ENCODE data around the gene ZNF232.
"Not testable (repeated sequence)": the region's sequence is repeated elsewhere in the genome, so short reads cannot be mapped to it uniquely, and the experiment has no call there.

ZNF232 gene

DNA sequence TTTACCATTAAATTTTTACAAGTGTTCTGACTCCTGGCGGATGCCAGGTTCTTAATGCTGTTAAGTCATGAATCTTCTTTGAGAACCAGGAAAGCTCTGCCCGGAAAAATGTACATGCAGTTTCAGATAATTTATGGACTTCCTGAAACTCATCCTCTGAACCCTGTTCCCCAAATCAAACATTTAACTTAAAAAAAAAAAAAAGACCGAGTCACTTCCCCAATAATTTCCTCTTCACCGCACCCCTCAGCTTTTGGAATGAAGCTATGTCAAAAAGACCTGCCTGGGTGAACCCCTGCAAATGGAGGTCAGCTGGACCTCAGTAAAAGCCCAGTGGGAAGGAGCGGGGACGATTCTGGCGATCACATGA is 15.0 kb downstream of the ZNF232 start:
- peak in 3 of 4 experiments; percentile 11 to 51 (median 37) for DNase-seq

DNA sequence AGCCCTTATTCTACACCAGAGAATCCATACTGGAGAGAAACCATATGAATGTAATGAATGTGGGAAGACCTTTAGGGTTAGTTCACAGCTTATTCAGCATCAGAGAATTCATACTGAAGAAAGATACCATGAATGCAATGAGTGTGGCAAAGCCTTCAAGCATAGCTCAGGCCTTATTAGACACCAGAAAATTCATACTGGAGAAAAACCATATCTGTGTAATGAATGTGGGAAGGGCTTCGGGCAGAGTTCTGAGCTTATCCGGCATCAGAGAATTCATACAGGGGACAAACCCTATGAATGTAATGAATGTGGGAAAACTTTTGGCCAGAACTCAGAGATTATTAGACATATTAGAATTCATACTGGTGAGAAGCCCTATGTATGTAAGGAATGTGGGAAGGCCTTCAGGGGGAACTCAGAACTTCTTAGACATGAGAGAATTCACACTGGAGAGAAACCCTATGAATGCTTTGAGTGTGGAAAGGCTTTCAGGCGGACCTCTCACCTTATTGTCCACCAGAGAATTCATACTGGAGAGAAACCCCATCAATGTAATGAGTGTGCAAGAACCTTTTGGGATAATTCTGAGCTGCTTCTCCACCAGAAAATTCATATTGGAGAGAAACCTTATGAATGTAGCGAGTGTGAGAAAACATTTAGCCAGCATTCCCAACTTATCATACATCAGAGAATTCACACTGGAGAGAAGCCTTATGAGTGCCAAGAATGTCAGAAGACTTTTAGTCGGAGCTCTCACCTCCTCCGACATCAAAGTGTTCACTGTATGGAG is 19.3 kb downstream of the ZNF232 start:
- no peak for DNase-seq

DNA sequence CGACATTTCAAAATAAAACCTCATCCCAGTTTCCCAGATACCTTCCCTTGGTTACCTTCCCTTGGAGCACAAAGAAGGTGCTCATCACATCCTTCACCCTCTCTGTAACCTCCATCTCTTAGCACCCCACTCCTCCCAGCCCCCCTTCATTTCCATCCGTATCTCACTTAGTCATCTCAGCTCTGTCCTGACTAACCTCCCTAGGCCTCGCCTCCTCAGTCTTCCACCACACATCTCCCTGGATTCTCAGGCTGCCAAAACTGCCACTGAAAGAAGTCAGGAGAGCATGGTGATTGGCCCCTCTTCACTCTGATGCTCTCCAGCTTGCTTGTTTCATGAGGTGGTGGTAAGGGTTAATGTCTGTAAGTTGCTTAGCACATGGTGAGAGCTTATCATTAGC is 31.1 kb downstream of the ZNF232 start:
- DNase-seq: no peak

DNA sequence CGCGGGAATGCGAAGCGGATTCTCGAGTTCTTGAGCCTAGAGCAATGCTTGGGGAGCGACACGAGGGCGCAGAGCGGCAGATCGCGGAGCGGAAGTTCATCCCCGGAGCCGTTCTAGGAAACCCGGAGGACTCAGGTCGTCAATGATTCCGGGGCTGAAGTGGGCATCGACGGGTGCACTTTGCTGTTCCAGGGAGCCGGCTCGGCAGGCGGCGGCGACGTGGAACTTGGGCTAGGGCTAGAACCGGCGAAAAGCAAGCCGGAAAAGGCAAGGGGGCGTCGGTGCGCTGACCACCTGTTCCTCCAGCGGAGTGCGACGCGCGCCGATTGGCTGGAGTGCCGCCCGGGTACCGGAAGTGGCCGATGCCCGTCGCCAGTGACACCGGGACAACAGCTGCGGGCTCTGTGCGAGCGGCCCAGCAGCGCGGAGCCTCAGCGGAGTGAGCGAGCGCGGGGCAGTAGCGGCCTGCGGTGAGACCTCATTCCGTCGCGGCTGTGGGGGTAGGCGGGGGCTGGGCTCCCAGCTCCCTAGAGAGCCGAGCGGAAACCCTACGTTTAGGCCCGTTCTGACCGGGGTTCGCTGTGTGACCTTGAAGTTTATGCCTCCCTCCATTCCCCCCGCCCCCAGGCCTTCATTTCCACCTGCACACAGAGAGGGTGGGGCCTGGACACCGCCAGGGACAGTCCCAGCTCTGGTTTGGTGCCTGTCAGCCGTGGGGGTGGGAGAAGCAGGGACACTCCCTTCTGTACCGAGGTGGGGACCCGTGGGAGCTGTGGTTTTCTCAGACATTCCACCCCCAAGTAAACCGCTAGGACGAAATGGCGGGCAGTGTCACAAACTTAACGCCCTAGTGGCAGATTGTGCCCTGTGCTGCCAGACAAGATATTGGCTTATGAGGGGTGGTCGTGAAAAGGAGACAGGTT is 33.3 kb downstream of the ZNF232 start, which contains the start of gene ZFP3:
Gene ZFP3 (plus strand): TSS at position 362 of the 923 bp plus-strand sequence. CDS start 13,038 bp downstream, outside the sequence.
- DNase-seq: peak; percentile 80 to 92 (median 87)

DNA sequence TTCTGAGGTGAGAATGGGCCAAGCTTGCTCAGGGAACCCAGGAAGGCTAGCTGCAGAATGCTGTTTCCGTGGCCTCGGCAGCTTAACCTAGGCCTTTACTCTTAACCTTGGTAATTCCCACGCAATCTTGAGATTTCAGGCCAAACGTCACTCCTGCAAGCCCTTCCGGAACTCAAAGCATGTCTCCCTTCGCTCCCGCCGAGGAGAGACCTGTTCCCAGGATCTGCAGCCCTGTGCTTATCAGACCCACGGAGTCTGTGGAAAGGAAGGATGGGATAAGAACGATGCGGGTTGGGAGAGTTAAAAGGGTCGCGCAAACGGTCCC is 33.9 kb downstream of the ZNF232 start:
- no peak for DNase-seq

DNA sequence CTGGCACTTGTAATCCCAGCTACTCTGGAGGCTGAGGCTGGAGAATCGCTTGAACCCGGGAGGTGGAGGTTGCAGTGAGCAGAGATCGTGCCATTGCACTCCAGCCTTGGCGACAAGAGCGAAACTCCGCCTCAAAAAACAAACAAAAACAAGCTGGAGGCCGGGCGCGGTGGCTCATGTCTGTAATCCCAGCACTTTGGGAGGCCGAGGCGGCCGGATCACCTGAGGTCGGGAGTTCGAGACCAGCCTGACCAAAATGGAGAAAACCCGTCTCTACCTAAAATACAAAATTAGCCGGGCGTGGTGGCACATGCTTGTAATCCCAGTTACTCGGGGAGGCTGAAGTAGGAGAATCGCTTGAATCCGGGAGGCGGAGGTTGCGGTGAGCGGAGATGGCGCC is 34.4 kb downstream of the ZNF232 start:
- not testable (repeated sequence) for DNase-seq

DNA sequence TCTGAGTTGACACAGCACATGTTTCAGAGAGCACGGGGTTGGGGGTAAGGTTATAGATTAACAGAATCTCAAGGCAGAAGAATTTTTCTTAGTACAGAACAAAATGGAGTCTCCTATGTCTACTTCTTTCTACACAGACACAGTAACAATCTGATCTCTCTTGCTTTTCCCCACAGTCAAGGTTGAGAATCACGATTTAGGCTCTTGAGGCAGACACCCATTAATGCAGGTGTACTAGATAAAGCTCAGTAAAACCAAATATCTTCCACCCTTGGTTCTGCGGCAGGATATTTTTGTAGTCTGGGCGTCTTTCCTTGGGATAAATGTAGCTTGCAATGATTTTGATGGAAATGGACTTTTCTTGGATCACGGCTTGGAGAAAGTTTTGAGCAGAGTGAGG is 36.2 kb downstream of the ZNF232 start:
- not testable (repeated sequence) for DNase-seq

DNA sequence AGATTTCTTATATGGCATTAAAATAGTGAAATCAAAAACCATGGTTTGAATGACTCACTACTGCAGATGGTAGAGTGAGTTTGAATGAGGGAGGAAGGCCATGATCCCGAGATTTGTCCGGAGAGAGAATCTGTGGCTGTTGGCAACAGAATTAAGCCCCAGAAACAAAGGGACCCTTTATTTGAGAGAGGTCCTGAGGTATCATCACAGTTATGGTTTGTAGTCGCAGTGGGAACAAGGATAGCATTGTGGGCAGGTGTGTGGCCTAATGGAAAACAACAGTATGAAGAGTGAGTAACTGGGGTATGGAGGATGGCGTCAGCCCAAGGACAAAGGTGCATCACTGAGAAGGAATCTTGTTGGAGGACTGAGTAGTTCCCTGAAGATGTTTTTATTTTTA is 42.0 kb downstream of the ZNF232 start:
- DNase-seq: no peak

DNA sequence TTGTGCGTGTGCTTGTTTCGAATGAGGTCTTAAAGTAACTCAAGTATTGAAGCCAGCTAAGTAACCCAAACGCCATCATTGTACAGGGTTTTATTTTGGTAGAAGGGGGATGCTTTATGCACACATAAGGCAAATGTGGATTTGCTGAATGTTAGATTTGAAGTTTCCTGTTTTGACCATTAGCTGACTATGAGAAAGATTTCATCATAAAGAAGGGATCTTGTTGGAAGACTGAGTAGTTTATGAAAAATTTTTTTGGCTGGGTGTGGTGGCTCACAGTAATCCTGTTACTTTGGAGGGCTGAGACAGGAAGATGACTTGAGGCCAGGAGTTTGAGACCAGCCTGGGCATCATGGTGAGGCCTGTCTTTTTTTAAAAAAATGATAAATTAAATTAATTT is 43.4 kb downstream of the ZNF232 start:
- DNase-seq: peak in 2 of 4 experiments; percentile 51 to 62

DNA sequence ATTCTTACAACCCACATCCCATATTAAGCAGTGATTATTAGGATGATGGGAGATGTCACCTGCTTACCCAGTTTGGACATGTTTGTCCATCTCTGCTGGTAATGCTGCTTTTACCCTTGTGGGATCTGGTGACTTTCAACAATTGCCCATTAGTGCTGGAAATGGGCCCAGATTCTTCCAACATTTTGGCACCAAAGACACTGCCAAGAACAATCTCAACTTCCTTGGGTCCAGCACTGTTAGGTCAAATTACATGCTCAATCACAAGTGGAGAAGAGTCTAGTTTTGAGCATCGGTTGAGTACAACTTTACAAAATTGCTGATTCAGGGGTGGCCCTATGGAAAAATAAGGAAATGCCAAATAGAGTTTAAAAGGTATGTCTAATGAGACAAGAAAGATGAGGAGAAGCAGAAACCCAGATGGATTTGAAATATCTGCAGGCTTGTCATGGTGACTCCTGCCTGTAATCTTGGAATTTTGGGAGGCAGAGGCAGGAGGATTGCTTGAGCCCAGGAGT is 46.4 kb downstream of the ZNF232 start:
- DNase-seq: no peak
